Measurements from ENCODE around the gene MSRB3. TPM values are rescaled to one million over a fixed set of nuclear protein-coding genes. Genes with fewer than 3 reads are reported as not detected.

The MSRB3 gene
- polyA plus RNA-seq, 1 donor from 2014 or later = 0.19 TPM

- Histone ChIP-seq H3K9me2 (ENCODE audit: insufficient read depth, low read length) (no peaks in the 10 kb centered on the region), H3K4me3 (ENCODE audit: low read length) (no peak overlapping the region), H3K9ac (ENCODE audit: low read length) (no peak overlapping the region), H2AFZ (ENCODE audit: low read depth, low read length) (no peak overlapping the region), H3K4me2 (ENCODE audit: low read length) (no peak overlapping the region), H3K27me3 (ENCODE audit: insufficient read depth, low read depth, low read length) (no peaks in the 10 kb centered on the region), H3F3A (ENCODE audit: insufficient read depth, low read length, poor library complexity, severe bottlenecking) (no peaks in the 10 kb centered on the region), H4K20me1 (ENCODE audit: insufficient read depth) (no peaks in the 10 kb centered on the region), H3K79me2 (replicated peaks; ENCODE audit: insufficient read depth, low read length) (no peaks in the 10 kb centered on the region), H3K27ac (ENCODE audit: low read length) (no peak overlapping the region), H3K36me3 (ENCODE audit: insufficient read depth, low read length) (no peaks in the 10 kb centered on the region), H3K9me3 (ENCODE audit: low read length) (no peaks in the 10 kb centered on the region)
- TF ChIP-seq SMC3 (conservative IDR thresholded peaks at IDR 0.05; ENCODE audit: poor library complexity) (no peak), MXI1 (conservative IDR thresholded peaks at IDR 0.05; ENCODE audit: poor library complexity, severe bottlenecking) (no peak), TAF1 (IDR thresholded peaks at IDR 0.05; ENCODE audit: low read depth) (no peak), EP300 (conservative IDR thresholded peaks at IDR 0.05; ENCODE audit: poor library complexity, severe bottlenecking) (no peak), RAD21 (conservative IDR thresholded peaks at IDR 0.05) (no peak), POLR2AphosphoS5 (IDR thresholded peaks at IDR 0.05) (no peak), CTCF (IDR thresholded peaks at IDR 0.05; ENCODE audit: poor library complexity, severe bottlenecking) (no peak), EZH2 (IDR thresholded peaks at IDR 0.05; ENCODE audit: borderline replicate concordance, insufficient read depth, low read length, poor library complexity, severe bottlenecking) (no peak)
- TF ChIP-seq, protein P1, sequence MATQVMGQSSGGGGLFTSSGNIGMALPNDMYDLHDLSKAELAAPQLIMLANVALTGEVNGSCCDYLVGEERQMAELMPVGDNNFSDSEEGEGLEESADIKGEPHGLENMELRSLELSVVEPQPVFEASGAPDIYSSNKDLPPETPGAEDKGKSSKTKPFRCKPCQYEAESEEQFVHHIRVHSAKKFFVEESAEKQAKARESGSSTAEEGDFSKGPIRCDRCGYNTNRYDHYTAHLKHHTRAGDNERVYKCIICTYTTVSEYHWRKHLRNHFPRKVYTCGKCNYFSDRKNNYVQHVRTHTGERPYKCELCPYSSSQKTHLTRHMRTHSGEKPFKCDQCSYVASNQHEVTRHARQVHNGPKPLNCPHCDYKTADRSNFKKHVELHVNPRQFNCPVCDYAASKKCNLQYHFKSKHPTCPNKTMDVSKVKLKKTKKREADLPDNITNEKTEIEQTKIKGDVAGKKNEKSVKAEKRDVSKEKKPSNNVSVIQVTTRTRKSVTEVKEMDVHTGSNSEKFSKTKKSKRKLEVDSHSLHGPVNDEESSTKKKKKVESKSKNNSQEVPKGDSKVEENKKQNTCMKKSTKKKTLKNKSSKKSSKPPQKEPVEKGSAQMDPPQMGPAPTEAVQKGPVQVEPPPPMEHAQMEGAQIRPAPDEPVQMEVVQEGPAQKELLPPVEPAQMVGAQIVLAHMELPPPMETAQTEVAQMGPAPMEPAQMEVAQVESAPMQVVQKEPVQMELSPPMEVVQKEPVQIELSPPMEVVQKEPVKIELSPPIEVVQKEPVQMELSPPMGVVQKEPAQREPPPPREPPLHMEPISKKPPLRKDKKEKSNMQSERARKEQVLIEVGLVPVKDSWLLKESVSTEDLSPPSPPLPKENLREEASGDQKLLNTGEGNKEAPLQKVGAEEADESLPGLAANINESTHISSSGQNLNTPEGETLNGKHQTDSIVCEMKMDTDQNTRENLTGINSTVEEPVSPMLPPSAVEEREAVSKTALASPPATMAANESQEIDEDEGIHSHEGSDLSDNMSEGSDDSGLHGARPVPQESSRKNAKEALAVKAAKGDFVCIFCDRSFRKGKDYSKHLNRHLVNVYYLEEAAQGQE (IDR thresholded peaks at IDR 0.05; ENCODE audit: borderline replicate concordance) = no peak
These were observed 129.1 kb downstream of the MSRB3 start for GRCh38 chr12:65407388-65408149.

GRCh38 chr12:65408441-65408840 lies 130.0 kb downstream of the MSRB3 start:
- Histone ChIP-seq H3K4me3 (ENCODE audit: low read length) (no peak overlapping the region), H4K20me1 (ENCODE audit: insufficient read depth) (no peaks in the 10 kb centered on the region), H2AFZ (ENCODE audit: low read depth, low read length) (no peak overlapping the region), H3K9me2 (ENCODE audit: insufficient read depth, low read length) (no peaks in the 10 kb centered on the region), H3K36me3 (ENCODE audit: insufficient read depth, low read length) (no peaks in the 10 kb centered on the region), H3K9me3 (ENCODE audit: low read length) (no peaks in the 10 kb centered on the region), H3K27me3 (ENCODE audit: insufficient read depth, low read depth, low read length) (no peaks in the 10 kb centered on the region), H3K79me2 (replicated peaks; ENCODE audit: insufficient read depth, low read length) (no peaks in the 10 kb centered on the region), H3F3A (ENCODE audit: insufficient read depth, low read length, poor library complexity, severe bottlenecking) (no peaks in the 10 kb centered on the region), H3K27ac (ENCODE audit: low read length) (no peak overlapping the region), H3K4me2 (ENCODE audit: low read length) (no peak overlapping the region), H3K9ac (ENCODE audit: low read length) (no peak overlapping the region)
- TF ChIP-seq, protein P1 (IDR thresholded peaks at IDR 0.05; ENCODE audit: borderline replicate concordance) = no peak
- TF ChIP-seq MXI1 (conservative IDR thresholded peaks at IDR 0.05; ENCODE audit: poor library complexity, severe bottlenecking) (no peak), TAF1 (IDR thresholded peaks at IDR 0.05; ENCODE audit: low read depth) (no peak)
